GM18507 (cell line): ENCODE results near the gene SPRR4.
A peak's percentile ranks its signal among the peaks of the same experiment; 100 is the strongest.

Source experiments
- DNase-seq: peaks from one replicate; pipeline ENCODE4 v3.0.0; 2011; ENCODE audit warnings: low read depth; ENCODE audit not compliant: insufficient read length; ENCODE audit errors: extremely low spot score
- FAIRE-seq: peaks from 2 replicates; lab custom pipeline; 2011; peaks lifted over from hg19 to GRCh38; lab: Jason Lieb, UNC

Gene SPRR4, protein sequence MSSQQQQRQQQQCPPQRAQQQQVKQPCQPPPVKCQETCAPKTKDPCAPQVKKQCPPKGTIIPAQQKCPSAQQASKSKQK

GRCh38 chr1:152970495-152970894, at the start of gene SPRR4:
Gene SPRR4 (plus strand): TSS chr1:152970648. CDS start chr1:152971891, 1,243 bp downstream.
- no peak for FAIRE-seq
- no peak for DNase-seq

DNA sequence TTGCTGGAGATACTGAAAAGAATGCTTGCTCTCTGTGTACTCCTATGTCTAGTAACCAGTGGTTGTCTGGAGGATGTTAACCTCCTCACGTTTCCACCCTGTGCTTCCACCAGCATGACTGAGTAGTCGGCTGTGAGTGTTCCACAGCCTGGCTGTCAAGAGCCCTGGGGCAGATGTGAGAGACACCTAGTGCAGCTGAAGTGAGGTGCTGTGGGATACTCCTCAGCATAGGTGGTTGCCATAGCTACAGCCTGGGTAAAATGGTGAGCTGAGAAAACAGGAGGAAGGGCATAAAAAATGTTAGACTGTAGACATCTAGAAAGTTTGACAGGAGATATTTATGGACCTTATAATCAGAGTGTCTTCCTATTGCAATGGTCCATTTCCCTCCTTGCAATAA, 46.3 kb upstream of the SPRR4 start:
- no peak for DNase-seq
- FAIRE-seq: no peak

DNA sequence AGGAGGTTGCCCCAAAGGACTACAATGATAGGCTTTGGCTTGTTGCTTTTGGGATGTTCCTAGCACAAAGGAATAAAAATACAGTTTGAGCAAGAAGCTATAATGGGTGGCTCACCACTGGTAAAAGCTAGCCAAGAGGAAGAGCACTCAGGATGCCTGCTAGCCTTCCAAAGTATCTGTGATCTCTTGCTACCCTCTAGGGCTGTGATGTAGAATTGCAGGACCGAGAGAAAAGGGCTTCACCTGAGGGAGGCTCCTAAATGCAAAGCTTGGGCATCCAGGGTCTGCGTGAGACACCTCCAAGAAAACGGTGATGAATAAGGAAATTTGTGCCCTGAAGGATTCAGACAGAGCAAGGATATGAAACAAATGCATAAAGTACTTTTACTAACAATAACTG, 44.4 kb upstream of the SPRR4 start:
- peak; percentile 91 for FAIRE-seq
- no peak for DNase-seq

GRCh38 chr1:152928671-152929070, 41.8 kb upstream of the SPRR4 start:
- DNase-seq (no peak), FAIRE-seq (no peak)

DNA sequence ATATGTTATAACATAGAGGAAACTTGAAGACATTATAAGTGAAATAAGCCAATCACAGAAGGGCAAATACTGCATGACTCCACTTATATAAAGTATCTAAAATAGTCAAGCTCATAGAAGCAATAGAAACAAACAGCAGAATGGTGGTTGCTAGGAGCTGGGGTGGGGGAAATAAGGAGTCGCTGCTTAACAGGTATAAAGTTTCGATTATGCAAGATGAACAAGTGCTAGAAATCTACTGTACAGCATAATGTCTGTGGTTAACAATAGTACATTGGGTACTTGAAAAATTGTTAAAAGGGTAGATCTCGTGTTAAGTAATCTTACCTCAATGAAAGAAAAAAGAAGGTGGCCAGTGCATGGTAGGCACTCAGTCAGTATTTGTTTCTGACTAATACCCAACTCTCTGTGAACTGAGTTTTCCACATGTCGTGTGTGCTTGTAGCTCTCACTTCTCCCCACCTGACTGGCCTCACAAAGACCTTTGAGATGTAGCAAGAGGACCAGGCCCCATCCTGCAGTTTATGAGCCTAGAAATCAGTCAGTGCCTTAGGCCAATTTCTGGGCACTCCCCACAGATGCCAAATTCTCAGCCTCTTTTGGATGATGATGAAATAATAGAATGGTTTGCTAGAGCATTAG, 38.2 kb upstream of the SPRR4 start:
- DNase-seq: no peak
- FAIRE-seq: no peak

DNA sequence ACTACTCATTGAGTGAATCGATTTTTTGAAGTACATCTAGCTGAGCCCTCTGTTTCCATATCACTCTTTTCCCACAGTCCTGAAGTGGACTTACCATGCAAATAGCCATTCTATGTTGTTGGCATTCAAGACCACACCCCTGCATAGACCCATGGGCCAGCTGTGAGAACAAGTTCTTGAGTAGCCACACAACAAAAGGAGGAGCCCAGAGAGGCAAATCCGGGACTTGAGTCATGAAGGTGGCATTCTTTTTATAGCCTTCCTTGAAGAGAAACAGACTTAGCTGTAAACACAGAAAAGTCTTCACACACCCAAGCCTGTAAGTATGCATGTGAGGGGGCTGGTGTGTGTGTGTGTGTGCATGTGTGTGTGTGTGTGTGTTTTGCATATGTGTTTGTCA, 37.3 kb upstream of the SPRR4 start:
- DNase-seq: no peak

GRCh38 chr1:152940614-152941013, 29.8 kb upstream of the SPRR4 start:
- FAIRE-seq (no peak), DNase-seq (no peak)

More for the DNA sequence above, 37.3 kb upstream of the SPRR4 start:
- no peak for FAIRE-seq

DNA sequence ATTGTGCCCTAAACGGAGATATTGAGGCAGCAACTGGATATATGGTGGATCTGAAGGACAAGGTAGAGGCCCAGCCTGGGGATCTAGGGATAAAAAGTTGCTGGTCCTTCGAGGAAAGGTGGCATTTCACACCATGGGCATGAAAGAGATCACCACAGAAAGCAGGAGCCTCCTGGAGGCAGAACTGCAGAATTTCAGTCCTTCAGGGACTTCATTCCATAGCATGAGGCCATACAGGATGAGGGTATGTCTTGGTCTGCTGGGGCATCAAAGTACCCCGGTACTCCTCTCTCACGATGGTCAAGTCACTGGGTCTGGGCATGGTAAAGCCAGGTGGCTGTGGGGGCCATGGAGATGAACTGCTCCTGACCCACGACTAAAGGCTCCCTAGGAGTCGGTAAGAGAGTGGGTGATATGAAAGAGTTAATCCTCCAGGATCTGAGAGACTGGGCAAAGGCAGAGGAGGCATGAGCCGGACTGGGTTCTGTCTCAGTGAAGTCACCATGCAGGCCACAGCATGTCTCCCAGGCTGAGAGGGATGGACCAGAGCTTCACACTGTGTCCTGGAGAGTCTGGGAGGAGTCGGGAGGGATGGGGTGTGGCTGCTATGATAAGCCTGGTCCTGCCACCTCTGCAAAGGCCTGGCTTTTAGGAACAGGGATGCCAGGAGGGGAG, 29.3 kb upstream of the SPRR4 start:
- no peak for FAIRE-seq
- no peak for DNase-seq

DNA sequence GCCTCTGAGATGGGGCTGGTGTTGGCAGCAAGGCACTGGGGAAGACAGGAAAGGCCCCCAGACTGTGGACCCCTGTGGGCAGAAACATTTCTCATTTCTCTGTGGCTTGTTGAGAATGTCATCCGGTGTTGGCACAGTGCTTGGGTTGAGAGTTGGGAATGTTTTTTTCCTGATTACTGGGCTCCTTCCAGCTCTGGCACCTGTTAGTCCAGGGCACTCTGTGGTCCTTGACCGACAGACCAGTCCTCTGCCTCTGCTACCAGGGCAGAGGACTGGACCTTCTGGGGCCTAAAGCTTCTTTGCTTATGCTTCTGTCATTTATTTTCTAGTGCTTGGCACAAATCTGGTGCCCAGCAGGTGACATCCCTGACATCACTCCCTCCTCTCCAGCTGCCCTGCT, 28.3 kb upstream of the SPRR4 start:
- DNase-seq (no peak), FAIRE-seq (no peak)

DNA sequence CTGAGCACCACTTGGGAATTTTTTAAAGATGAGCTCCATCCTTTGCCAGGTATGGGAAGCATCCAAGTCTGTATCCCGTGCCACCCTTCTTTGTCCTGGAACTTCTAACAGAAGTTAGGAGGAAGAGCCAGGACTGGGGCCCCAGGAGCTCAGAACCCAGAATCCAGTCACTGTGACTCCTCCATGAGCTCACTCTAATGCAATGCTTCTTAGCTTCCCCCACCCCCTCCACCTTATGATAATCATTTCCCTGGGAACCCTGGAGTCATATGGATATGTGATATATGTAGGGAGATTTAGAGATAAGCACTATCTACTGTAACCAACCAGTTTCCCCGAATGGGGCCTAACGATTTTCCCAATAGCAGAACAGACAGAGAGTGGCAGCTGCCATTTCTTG, 24.2 kb upstream of the SPRR4 start:
- DNase-seq (no peak), FAIRE-seq (no peak)

DNA sequence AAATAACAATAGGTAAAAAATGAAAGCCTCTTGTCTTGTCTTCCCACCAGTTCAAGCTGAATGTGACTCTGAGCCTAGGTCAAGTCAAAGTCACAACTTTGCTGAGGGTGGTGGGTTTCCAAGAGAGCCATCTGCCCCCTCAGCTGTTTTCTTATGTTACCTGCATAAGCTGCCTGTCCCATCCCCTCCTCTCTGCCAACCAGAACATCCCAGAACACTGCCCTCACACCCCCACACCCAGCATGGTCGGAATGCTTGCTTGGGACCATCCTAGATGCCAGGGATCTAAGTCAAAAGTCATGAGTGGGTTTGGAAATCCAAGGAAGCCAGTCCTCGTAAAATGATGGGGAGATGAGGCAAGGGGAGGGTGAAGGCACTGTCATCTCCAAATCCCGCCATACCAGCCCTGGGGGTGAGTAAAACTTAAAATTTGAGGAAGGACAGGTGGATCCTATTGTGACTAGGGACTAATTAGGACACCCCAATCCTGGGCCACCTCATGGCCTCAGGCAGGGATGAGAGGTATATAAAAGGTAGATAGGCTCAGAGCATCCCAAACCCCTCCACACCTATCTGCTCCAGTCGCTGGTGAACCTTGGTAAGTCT, 23.7 kb upstream of the SPRR4 start, which contains the start of gene SPRR5:
TSS of gene SPRR5 (plus strand) at position 556 of the 606 bp plus-strand sequence. CDS start 1,349 bp downstream, outside the sequence.
- DNase-seq: no peak
- no peak for FAIRE-seq

DNA sequence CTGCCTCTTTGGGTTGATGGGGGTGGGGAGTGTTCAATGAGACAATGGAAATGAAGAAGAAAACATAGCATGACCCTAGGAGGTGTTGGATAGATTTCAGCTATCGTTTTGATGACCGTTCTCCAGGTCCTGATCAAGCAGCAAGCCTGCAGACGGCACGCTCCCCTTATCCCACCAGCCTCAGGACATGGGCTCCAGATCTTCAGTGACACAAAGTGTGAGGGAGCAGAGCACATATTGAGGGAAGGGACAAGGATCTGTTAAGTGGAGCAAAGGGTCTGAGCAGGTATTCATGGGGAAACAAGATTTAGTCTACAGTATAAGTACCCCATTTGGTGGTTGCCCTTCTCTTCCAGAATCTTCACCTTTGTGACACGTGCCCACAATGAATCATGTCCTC, 18.7 kb upstream of the SPRR4 start:
- FAIRE-seq: no peak
- no peak for DNase-seq

GRCh38 chr1:152953761-152954160, 16.7 kb upstream of the SPRR4 start:
- FAIRE-seq (no peak), DNase-seq (no peak)

- FAIRE-seq (no peak), DNase-seq (no peak)
Measured at GRCh38 chr1:152954436-152954835, 16.0 kb upstream of the SPRR4 start.

GRCh38 chr1:152957561-152957960, 12.9 kb upstream of the SPRR4 start:
- no peak for FAIRE-seq
- no peak for DNase-seq

DNA sequence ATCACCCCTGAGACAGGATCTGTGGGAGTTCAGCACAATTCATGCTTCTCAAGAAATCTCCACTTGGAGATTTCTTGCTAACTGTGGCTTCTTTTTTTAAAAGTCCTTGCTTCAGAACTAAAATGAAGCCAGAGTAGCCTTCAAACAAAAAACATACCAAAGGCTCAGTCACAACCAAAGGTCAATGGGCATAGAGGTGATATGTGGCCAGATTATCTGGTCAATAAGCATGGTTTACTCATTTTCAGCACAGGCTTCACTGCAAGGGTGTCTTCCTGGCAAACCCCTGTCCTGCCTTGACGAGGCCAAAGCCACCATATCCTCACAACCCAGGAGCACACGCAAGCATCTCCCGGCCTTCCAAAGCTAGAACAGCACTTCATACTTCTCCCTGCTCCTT, 11.2 kb upstream of the SPRR4 start:
- FAIRE-seq: no peak

GRCh38 chr1:152959801-152960451, 10.5 kb upstream of the SPRR4 start:
- FAIRE-seq (no peak), DNase-seq (no peak)

More for the DNA sequence above, 11.2 kb upstream of the SPRR4 start:
- no peak for DNase-seq

GRCh38 chr1:152960452-152961044, 9.9 kb upstream of the SPRR4 start:
- DNase-seq: no peak
- FAIRE-seq: no peak

- FAIRE-seq (no peak), DNase-seq (no peak)
Measured at GRCh38 chr1:152961226-152961891, 9.1 kb upstream of the SPRR4 start.
